ENCODE measurements around the gene ADCY7.
A peak's percentile ranks its signal among the peaks of the same experiment; 100 is the strongest.

ADCY7 gene
- long read RNA-seq, full-length matches to known transcripts = 5 of 73 reads
- long read RNA-seq, partial matches to known transcripts = 27 of 73 reads
- long read RNA-seq, other reads (novel, unspliced or antisense) = 41 of 73 reads

DNA sequence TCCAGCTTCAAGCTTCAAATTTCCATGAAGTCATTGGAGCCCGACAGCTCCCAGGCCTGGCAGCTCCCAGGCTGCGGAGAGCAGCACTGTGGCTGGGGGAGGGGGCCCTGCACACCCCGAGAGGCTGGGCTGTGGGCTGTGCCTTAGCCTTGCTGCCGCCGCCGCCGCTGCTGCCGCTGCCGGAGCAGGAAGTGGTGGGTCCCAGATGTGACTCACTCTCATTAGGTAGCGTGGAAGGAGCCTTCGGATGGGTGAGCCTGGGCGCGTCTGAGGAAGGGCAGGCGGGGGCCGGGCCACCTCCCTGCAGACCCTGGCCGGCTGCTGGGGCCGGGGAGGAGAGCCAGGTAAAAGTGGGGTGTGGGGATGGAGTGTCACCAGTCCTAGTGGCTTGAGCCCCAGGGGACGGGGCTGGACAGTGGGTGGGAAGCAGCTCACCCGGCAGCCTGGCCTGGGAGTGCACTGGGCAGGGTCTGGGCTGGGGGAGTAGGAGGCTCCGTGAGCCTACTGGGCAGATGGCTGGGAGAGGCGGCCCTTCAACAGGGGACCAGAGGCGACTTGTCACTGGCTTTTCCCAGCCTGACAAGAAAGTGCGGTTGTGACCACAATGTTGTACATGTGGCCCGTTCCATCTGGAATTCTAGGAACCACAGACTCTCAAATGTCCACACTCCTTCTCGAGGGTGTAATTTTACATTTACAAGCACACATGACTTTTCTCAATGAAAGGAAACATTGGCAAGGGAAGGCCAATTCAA lies at the start of gene ADCY7:
Gene ADCY7 (plus strand): TSS at position 215 of the 755 bp plus-strand sequence. CDS start 21,629 bp downstream, outside the sequence.
- TF ChIP-seq GABPA (IDR thresholded peaks at IDR 0.05; ENCODE audit: low read depth) = peak; percentile 37
- TF ChIP-seq, protein P1, sequence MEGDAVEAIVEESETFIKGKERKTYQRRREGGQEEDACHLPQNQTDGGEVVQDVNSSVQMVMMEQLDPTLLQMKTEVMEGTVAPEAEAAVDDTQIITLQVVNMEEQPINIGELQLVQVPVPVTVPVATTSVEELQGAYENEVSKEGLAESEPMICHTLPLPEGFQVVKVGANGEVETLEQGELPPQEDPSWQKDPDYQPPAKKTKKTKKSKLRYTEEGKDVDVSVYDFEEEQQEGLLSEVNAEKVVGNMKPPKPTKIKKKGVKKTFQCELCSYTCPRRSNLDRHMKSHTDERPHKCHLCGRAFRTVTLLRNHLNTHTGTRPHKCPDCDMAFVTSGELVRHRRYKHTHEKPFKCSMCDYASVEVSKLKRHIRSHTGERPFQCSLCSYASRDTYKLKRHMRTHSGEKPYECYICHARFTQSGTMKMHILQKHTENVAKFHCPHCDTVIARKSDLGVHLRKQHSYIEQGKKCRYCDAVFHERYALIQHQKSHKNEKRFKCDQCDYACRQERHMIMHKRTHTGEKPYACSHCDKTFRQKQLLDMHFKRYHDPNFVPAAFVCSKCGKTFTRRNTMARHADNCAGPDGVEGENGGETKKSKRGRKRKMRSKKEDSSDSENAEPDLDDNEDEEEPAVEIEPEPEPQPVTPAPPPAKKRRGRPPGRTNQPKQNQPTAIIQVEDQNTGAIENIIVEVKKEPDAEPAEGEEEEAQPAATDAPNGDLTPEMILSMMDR (IDR thresholded peaks at IDR 0.05; ENCODE audit: insufficient read depth, low read length) = no peak
- TF ChIP-seq, protein P2, sequence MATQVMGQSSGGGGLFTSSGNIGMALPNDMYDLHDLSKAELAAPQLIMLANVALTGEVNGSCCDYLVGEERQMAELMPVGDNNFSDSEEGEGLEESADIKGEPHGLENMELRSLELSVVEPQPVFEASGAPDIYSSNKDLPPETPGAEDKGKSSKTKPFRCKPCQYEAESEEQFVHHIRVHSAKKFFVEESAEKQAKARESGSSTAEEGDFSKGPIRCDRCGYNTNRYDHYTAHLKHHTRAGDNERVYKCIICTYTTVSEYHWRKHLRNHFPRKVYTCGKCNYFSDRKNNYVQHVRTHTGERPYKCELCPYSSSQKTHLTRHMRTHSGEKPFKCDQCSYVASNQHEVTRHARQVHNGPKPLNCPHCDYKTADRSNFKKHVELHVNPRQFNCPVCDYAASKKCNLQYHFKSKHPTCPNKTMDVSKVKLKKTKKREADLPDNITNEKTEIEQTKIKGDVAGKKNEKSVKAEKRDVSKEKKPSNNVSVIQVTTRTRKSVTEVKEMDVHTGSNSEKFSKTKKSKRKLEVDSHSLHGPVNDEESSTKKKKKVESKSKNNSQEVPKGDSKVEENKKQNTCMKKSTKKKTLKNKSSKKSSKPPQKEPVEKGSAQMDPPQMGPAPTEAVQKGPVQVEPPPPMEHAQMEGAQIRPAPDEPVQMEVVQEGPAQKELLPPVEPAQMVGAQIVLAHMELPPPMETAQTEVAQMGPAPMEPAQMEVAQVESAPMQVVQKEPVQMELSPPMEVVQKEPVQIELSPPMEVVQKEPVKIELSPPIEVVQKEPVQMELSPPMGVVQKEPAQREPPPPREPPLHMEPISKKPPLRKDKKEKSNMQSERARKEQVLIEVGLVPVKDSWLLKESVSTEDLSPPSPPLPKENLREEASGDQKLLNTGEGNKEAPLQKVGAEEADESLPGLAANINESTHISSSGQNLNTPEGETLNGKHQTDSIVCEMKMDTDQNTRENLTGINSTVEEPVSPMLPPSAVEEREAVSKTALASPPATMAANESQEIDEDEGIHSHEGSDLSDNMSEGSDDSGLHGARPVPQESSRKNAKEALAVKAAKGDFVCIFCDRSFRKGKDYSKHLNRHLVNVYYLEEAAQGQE (IDR thresholded peaks at IDR 0.05; ENCODE audit: insufficient replicate concordance, low read depth) = no peak
- peak; percentile 76 for TF ChIP-seq POLR2AphosphoS5 (IDR thresholded peaks at IDR 0.05; ENCODE audit: low read depth)
- TF ChIP-seq SPI1 (IDR thresholded peaks at IDR 0.05; ENCODE audit: borderline replicate concordance, low read depth) = peak; percentile 64; the same call in 1 of the 2 replicates
- Histone ChIP-seq H3K27me3 (ENCODE audit: insufficient read depth, poor library complexity, severe bottlenecking) (no peaks in the 10 kb centered on the region), H3K4me3 (replicated peaks; ENCODE audit: insufficient read depth, low read length) (peak within 1 kb of the TSS; percentile 83), H3K27ac (replicated peaks) (peak within 1 kb of the TSS; percentile 77)
- peak in 1 of 2 experiments; percentile 91 for DNase-seq (ENCODE audit: low read depth in 1 of 2, low spot score in 1 of 2)

DNA sequence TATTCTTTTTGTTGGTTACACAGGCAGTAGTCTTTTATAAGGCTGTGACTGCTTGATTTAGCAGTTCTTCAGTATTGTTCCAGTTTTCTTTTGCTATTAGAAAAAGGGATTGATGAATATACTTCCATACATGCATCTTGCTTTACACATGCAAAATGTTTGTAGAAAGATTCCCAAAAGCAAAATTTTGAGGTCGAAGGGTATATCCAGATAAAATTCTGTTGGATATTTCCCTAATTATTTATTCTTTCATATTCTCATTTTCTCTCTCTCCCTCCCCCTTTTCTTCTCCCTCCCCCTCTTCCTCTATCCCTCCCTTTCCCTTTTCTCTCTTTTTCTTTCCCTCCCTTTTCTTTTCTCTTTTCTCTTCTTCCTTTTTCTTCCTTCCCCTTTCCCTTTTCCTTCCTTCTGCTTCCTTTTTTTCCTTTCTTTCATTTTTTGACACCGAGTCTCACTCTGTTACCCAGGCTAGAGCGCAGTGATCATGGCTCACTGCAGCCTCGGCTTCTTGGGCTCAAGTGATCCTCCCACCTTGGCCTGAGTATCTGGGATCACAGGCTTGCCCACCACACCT lies 46.9 kb upstream of the ADCY7 start:
- H3K27me3 ChIP-seq (ENCODE audit: insufficient read depth, poor library complexity, severe bottlenecking) = no peaks in the 10 kb centered on the region
- H3K4me3 ChIP-seq (replicated peaks; ENCODE audit: insufficient read depth, low read length) = no peak overlapping the region
- H3K27ac ChIP-seq (replicated peaks) = no peak overlapping the region
- TF ChIP-seq, protein P2 (IDR thresholded peaks at IDR 0.05; ENCODE audit: insufficient replicate concordance, low read depth) = no peak
- TF ChIP-seq, protein P1 (IDR thresholded peaks at IDR 0.05; ENCODE audit: insufficient read depth, low read length) = no peak
- TF ChIP-seq POLR2AphosphoS5 (IDR thresholded peaks at IDR 0.05; ENCODE audit: low read depth) (no peak), GABPA (IDR thresholded peaks at IDR 0.05; ENCODE audit: low read depth) (no peak), SPI1 (IDR thresholded peaks at IDR 0.05; ENCODE audit: borderline replicate concordance, low read depth) (no peak)
- no peak for DNase-seq (ENCODE audit: low read depth in 1 of 2, low spot score in 1 of 2)

DNA sequence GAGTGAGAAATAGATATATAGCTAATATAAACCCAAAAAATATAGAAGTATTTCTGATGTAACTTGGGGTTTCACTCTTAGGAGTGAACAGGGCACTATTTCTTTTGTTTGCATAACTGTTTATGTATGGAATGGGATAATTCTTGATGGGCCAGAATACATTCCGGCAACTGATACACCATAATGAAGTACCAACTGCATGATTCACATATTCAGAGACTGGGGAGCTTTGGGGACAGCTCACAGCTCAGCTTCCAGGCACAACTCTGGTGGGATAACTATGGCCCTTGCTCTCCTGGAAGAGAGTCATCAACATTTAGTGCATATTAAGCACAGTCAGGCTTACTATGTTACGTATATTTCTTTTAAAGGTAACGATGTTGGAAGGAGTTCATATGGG lies 42.1 kb upstream of the ADCY7 start:
- Histone ChIP-seq H3K4me3 (replicated peaks; ENCODE audit: insufficient read depth, low read length) (no peak overlapping the region), H3K27ac (replicated peaks) (no peak overlapping the region), H3K27me3 (ENCODE audit: insufficient read depth, poor library complexity, severe bottlenecking) (no peaks in the 10 kb centered on the region)
- no peak for TF ChIP-seq POLR2AphosphoS5 (IDR thresholded peaks at IDR 0.05; ENCODE audit: low read depth)
- TF ChIP-seq, protein P2 (IDR thresholded peaks at IDR 0.05; ENCODE audit: insufficient replicate concordance, low read depth) = no peak
- no peak for TF ChIP-seq GABPA (IDR thresholded peaks at IDR 0.05; ENCODE audit: low read depth)
- no peak for TF ChIP-seq SPI1 (IDR thresholded peaks at IDR 0.05; ENCODE audit: borderline replicate concordance, low read depth)
- TF ChIP-seq, protein P1 (IDR thresholded peaks at IDR 0.05; ENCODE audit: insufficient read depth, low read length) = no peak
- no peak for DNase-seq (ENCODE audit: low read depth in 1 of 2, low spot score in 1 of 2)
